GM23338 (cell line): ENCODE results near the gene NSMCE1.

Experiments
- CREB1 ChIP-seq: fragments of 250-450 bp; sonication (Bioruptor Pico); IDR thresholded peaks from 2 replicates; pipeline ENCODE4 v1.5.0; 2020; ENCODE audit warnings: low read depth, mild to moderate bottlenecking, moderate library complexity
- CTCF ChIP-seq, 2 experiments: fragments of 200-600 bp in 1 of 2; sonication (generic) in 1 of 2; conservative IDR thresholded peaks; 2 replicates each; pipeline versions ENCODE4 v1.5.1 to v1.6.1; 2016 to 2017; ENCODE audit warnings: antibody characterized with exemption in 2 of 2, low read depth in 2 of 2, mild to moderate bottlenecking in 2 of 2, moderate library complexity in 1 of 2
- EZH2 ChIP-seq: fragments of 200-600 bp; sonication (generic); IDR thresholded peaks from one replicate; pipeline ENCODE4 v1.8.0; 2017; ENCODE audit warnings: antibody characterized with exemption, mild to moderate bottlenecking, low read depth; ENCODE audit not compliant: unreplicated experiment
- EZH2phosphoT487 ChIP-seq: fragments of 200-600 bp; sonication (generic); IDR thresholded peaks from one replicate; pipeline ENCODE4 v1.8.1; 2018; ENCODE audit warnings: antibody characterized with exemption; ENCODE audit not compliant: unreplicated experiment
- JUNB ChIP-seq: IDR thresholded peaks from one replicate; pipeline ENCODE4 v1.6.1; 2016; ENCODE audit warnings: antibody characterized with exemption; ENCODE audit not compliant: unreplicated experiment
- POLR2AphosphoS5 ChIP-seq: IDR thresholded peaks from 2 replicates; pipeline ENCODE4 v1.6.1; 2016; ENCODE audit warnings: antibody characterized with exemption, low read depth
- ZNF114 ChIP-seq: fragments of 250-450 bp; sonication (Bioruptor Pico); IDR thresholded peaks from 2 replicates; pipeline ENCODE4 v1.5.0; 2020; ENCODE audit warnings: mild to moderate bottlenecking, moderate library complexity
- ZNF331 ChIP-seq: fragments of 250-450 bp; sonication (Bioruptor Pico); IDR thresholded peaks from 2 replicates; pipeline ENCODE4 v1.5.0; 2020; ENCODE audit warnings: low read depth, mild to moderate bottlenecking, moderate library complexity
- TF ChIP-seq, protein P1 (sequence below): fragments of 250-450 bp; sonication (Bioruptor Pico); IDR thresholded peaks from 2 replicates; pipeline ENCODE4 v1.5.0; 2020; ENCODE audit warnings: mild to moderate bottlenecking, moderate library complexity
- TF ChIP-seq, protein P2 (sequence below): IDR thresholded peaks from one replicate; pipeline ENCODE4 v1.6.1; 2018; ENCODE audit warnings: antibody characterized with exemption; ENCODE audit not compliant: unreplicated experiment
- TF ChIP-seq, protein P3 (sequence below): IDR thresholded peaks from 2 replicates; pipeline ENCODE4 v1.6.1; 2016; ENCODE audit warnings: antibody characterized with exemption

- no peak for TF ChIP-seq POLR2AphosphoS5
- no peak for TF ChIP-seq EZH2phosphoT487
- no peak for TF ChIP-seq CTCF (conservative IDR thresholded peaks at IDR 0.05; ENCODE audit: low read depth in 2 of 2)
- no peak for TF ChIP-seq JUNB
- TF ChIP-seq, protein P1, sequence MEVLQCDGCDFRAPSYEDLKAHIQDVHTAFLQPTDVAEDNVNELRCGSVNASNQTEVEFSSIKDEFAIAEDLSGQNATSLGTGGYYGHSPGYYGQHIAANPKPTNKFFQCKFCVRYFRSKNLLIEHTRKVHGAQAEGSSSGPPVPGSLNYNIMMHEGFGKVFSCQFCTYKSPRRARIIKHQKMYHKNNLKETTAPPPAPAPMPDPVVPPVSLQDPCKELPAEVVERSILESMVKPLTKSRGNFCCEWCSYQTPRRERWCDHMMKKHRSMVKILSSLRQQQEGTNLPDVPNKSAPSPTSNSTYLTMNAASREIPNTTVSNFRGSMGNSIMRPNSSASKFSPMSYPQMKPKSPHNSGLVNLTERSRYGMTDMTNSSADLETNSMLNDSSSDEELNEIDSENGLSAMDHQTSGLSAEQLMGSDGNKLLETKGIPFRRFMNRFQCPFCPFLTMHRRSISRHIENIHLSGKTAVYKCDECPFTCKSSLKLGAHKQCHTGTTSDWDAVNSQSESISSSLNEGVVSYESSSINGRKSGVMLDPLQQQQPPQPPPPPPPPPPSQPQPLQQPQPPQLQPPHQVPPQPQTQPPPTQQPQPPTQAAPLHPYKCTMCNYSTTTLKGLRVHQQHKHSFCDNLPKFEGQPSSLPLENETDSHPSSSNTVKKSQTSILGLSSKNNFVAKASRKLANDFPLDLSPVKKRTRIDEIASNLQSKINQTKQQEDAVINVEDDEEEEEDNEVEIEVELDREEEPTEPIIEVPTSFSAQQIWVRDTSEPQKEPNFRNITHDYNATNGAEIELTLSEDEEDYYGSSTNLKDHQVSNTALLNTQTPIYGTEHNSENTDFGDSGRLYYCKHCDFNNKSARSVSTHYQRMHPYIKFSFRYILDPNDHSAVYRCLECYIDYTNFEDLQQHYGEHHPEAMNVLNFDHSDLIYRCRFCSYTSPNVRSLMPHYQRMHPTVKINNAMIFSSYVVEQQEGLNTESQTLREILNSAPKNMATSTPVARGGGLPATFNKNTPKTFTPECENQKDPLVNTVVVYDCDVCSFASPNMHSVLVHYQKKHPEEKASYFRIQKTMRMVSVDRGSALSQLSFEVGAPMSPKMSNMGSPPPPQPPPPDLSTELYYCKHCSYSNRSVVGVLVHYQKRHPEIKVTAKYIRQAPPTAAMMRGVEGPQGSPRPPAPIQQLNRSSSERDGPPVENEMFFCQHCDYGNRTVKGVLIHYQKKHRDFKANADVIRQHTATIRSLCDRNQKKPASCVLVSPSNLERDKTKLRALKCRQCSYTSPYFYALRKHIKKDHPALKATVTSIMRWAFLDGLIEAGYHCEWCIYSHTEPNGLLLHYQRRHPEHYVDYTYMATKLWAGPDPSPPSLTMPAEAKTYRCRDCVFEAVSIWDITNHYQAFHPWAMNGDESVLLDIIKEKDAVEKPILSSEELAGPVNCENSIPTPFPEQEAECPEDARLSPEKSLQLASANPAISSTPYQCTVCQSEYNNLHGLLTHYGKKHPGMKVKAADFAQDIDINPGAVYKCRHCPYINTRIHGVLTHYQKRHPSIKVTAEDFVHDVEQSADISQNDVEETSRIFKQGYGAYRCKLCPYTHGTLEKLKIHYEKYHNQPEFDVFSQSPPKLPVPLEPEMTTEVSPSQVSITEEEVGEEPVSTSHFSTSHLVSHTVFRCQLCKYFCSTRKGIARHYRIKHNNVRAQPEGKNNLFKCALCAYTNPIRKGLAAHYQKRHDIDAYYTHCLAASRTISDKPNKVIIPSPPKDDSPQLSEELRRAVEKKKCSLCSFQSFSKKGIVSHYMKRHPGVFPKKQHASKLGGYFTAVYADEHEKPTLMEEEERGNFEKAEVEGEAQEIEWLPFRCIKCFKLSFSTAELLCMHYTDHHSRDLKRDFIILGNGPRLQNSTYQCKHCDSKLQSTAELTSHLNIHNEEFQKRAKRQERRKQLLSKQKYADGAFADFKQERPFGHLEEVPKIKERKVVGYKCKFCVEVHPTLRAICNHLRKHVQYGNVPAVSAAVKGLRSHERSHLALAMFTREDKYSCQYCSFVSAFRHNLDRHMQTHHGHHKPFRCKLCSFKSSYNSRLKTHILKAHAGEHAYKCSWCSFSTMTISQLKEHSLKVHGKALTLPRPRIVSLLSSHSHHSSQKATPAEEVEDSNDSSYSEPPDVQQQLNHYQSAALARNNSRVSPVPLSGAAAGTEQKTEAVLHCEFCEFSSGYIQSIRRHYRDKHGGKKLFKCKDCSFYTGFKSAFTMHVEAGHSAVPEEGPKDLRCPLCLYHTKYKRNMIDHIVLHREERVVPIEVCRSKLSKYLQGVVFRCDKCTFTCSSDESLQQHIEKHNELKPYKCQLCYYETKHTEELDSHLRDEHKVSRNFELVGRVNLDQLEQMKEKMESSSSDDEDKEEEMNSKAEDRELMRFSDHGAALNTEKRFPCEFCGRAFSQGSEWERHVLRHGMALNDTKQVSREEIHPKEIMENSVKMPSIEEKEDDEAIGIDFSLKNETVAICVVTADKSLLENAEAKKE (CRISPR knock-in tag), result no peak
- TF ChIP-seq, protein P2, sequence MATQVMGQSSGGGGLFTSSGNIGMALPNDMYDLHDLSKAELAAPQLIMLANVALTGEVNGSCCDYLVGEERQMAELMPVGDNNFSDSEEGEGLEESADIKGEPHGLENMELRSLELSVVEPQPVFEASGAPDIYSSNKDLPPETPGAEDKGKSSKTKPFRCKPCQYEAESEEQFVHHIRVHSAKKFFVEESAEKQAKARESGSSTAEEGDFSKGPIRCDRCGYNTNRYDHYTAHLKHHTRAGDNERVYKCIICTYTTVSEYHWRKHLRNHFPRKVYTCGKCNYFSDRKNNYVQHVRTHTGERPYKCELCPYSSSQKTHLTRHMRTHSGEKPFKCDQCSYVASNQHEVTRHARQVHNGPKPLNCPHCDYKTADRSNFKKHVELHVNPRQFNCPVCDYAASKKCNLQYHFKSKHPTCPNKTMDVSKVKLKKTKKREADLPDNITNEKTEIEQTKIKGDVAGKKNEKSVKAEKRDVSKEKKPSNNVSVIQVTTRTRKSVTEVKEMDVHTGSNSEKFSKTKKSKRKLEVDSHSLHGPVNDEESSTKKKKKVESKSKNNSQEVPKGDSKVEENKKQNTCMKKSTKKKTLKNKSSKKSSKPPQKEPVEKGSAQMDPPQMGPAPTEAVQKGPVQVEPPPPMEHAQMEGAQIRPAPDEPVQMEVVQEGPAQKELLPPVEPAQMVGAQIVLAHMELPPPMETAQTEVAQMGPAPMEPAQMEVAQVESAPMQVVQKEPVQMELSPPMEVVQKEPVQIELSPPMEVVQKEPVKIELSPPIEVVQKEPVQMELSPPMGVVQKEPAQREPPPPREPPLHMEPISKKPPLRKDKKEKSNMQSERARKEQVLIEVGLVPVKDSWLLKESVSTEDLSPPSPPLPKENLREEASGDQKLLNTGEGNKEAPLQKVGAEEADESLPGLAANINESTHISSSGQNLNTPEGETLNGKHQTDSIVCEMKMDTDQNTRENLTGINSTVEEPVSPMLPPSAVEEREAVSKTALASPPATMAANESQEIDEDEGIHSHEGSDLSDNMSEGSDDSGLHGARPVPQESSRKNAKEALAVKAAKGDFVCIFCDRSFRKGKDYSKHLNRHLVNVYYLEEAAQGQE, result no peak
- no peak for TF ChIP-seq ZNF114 (CRISPR knock-in tag)
- no peak for TF ChIP-seq EZH2
- TF ChIP-seq ZNF331 (CRISPR knock-in tag), result no peak
- TF ChIP-seq CREB1 (CRISPR knock-in tag), result no peak
- TF ChIP-seq, protein P3, sequence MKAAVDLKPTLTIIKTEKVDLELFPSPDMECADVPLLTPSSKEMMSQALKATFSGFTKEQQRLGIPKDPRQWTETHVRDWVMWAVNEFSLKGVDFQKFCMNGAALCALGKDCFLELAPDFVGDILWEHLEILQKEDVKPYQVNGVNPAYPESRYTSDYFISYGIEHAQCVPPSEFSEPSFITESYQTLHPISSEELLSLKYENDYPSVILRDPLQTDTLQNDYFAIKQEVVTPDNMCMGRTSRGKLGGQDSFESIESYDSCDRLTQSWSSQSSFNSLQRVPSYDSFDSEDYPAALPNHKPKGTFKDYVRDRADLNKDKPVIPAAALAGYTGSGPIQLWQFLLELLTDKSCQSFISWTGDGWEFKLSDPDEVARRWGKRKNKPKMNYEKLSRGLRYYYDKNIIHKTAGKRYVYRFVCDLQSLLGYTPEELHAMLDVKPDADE, result no peak
Observed at GRCh38 chr16:27314161-27314723, 45.7 kb upstream of the NSMCE1 start.
